Tibial nerve (tissue), 4 donors: Measurements from ENCODE around the gene KRT75.

Source experiments
- CTCF ChIP-seq, 5 experiments: fragments of 200-600 bp in 3 of 5; fragments of 450-650 bp in 2 of 5; sonication (generic) in 3 of 5; IDR thresholded peaks; one replicate each; pipeline ENCODE4 v1.5.1; 2016 to 2019; ENCODE audit warnings: antibody characterized with exemption in 5 of 5, mild to moderate bottlenecking in 3 of 5, moderate library complexity in 2 of 5
- EP300 ChIP-seq, 2 donors: sonication (generic); formaldehyde crosslinking; IDR thresholded peaks; one replicate each; pipeline ENCODE4 v1.6.1; 2017; ENCODE audit warnings: antibody characterized with exemption in 2 of 2, mild to moderate bottlenecking in 1 of 2
- POLR2A ChIP-seq, 2 donors: fragments of 450-650 bp; IDR thresholded peaks; one replicate each; pipeline ENCODE4 v1.6.1; 2017; ENCODE audit warnings: antibody characterized with exemption in 2 of 2, mild to moderate bottlenecking in 2 of 2, moderate library complexity in 2 of 2

- TF ChIP-seq CTCF (IDR thresholded peaks at IDR 0.05) = no peak
- TF ChIP-seq EP300 (IDR thresholded peaks at IDR 0.05) = no peak
- TF ChIP-seq POLR2A (IDR thresholded peaks at IDR 0.05) = no peak
These were observed 7.1 kb downstream of the KRT75 start for GRCh38 chr12:52427083-52427482.
